SK-N-SH (cell line): ENCODE measurements around the gene BCAN. TPM values are rescaled to one million over a fixed set of nuclear protein-coding genes. Genes with fewer than 3 reads are reported as not detected.

Experiments
- CTCF ChIA-PET: fragments of 300-600, 350-600 bp; formaldehyde crosslinking; extraction: SDS; loops from one replicate; lab custom pipeline; 2021; lab: Yijun Ruan, JAX
- POLR2A ChIA-PET: fragments of 350-600 bp; sonication (Branson Sonifier 250); formaldehyde crosslinking; extraction: SDS; loops from one replicate; lab custom pipeline; 2020; ENCODE audit warnings: antibody characterized with exemption, inconsistent platforms; lab: Yijun Ruan, JAX
- DNase-seq: peaks from one replicate; pipeline ENCODE4 v3.0.0; 2012
- H2AFZ ChIP-seq: fragments of 200-600 bp; sonication (generic); 2 replicates; pipeline ENCODE4 v1.8.1; 2016; ENCODE audit warnings: antibody characterized with exemption, mild to moderate bottlenecking, low read depth
- H3F3A ChIP-seq: fragments of 200-600 bp; sonication (generic); replicated peaks from 2 replicates; pipeline ENCODE3; 2016; ENCODE audit warnings: antibody characterized with exemption, mild to moderate bottlenecking; ENCODE audit not compliant: insufficient read depth
- H3K27ac ChIP-seq, 2 experiments: fragments of 200-500 bp in 1 of 2; fragments of 200-600 bp in 1 of 2; sonication (Bioruptor generic) in 1 of 2; sonication (generic), shearing (Covaris generic) in 1 of 2; 2 replicates each; pipeline versions ENCODE4 v1.5.1 to v1.6.1; 2014 to 2016; ENCODE audit warnings: low read depth in 2 of 2, inconsistent platforms in 1 of 2, low read length in 1 of 2, mild to moderate bottlenecking in 1 of 2, mixed read lengths in 1 of 2
- H3K27me3 ChIP-seq: fragments of 200-600 bp; sonication (generic), shearing (Covaris generic); 2 replicates; pipeline ENCODE4 v1.6.1; 2016; ENCODE audit warnings: mixed run types; ENCODE audit not compliant: insufficient read depth
- H3K36me3 ChIP-seq, 2 experiments: fragments of 200-500 bp in 1 of 2; fragments of 200-600 bp in 1 of 2; sonication (Bioruptor generic) in 1 of 2; sonication (generic) in 1 of 2; replicated peaks in 1 of 2; 2 replicates each; pipeline versions ENCODE3 to v1.5.1; 2014 to 2016; ENCODE audit warnings: low read length in 1 of 2, mild to moderate bottlenecking in 1 of 2; ENCODE audit not compliant: insufficient read depth in 2 of 2, control insufficient read depth in 1 of 2
- H3K4me1 ChIP-seq, 2 experiments: fragments of 200-500 bp in 1 of 2; fragments of 200-600 bp in 1 of 2; sonication (Bioruptor generic) in 1 of 2; sonication (generic), shearing (Covaris generic) in 1 of 2; 2 replicates each; pipeline versions ENCODE4 v1.5.1 to v1.6.1; 2014 to 2016; ENCODE audit warnings: low read depth in 1 of 2, low read length in 1 of 2, mixed run types in 1 of 2; ENCODE audit not compliant: insufficient read depth in 2 of 2, control insufficient read depth in 1 of 2
- H3K4me2 ChIP-seq: fragments of 200-600 bp; sonication (generic), shearing (Covaris generic); 2 replicates; pipeline ENCODE4 v1.6.1; 2017; ENCODE audit warnings: mixed run types
- H3K4me3 ChIP-seq, 2 experiments: fragments of 200-500 bp in 1 of 2; fragments of 200-600 bp in 1 of 2; sonication (Bioruptor generic) in 1 of 2; sonication (generic), shearing (Covaris generic) in 1 of 2; 2 replicates each; pipeline versions ENCODE4 v1.5.1 to v1.8.1; 2014 to 2016; ENCODE audit warnings: low read depth in 2 of 2, inconsistent platforms in 1 of 2, low read length in 1 of 2, mild to moderate bottlenecking in 1 of 2, mixed read lengths in 1 of 2, moderate library complexity in 1 of 2
- H3K79me2 ChIP-seq: fragments of 200-600 bp; sonication (generic); 2 replicates; pipeline ENCODE4 v1.8.1; 2017; ENCODE audit warnings: mild to moderate bottlenecking; ENCODE audit not compliant: insufficient read depth
- H3K9ac ChIP-seq: fragments of 200-600 bp; sonication (generic); 2 replicates; pipeline ENCODE4 v1.6.1; 2017; ENCODE audit warnings: mixed run types
- H3K9me2 ChIP-seq: fragments of 200-600 bp; sonication (generic); 2 replicates; pipeline ENCODE4 v1.6.1; 2017; ENCODE audit warnings: mixed run types
- H3K9me3 ChIP-seq: fragments of 200-600 bp; sonication (generic); 2 replicates; pipeline ENCODE4 v1.6.1; 2017; ENCODE audit warnings: mixed run types, mild to moderate bottlenecking, moderate library complexity
- H4K20me1 ChIP-seq: fragments of 200-600 bp; sonication (generic); 2 replicates; pipeline ENCODE4 v1.6.1; 2017; ENCODE audit warnings: mild to moderate bottlenecking, mixed run types; ENCODE audit not compliant: insufficient read depth
- CHD2 ChIP-seq: fragments of 150-350 bp; IDR thresholded peaks from 2 replicates; pipeline ENCODE4 v1.6.1; 2018; ENCODE audit warnings: low read length; ENCODE audit not compliant: partially characterized antibody
- EP300 ChIP-seq, 2 experiments: IDR thresholded peaks; 2 replicates each; pipeline versions ENCODE4 v1.4.0 to v1.6.1; 2012; ENCODE audit warnings: borderline replicate concordance in 1 of 2, low read depth in 1 of 2, low read length in 1 of 2
- EZH2phosphoT487 ChIP-seq: fragments of 200-600 bp; sonication (generic); IDR thresholded peaks from 2 replicates; pipeline ENCODE4 v1.6.1; 2017; ENCODE audit warnings: low read depth, mixed run types, mild to moderate bottlenecking, antibody characterized with exemption, moderate library complexity, borderline replicate concordance
- FOXM1 ChIP-seq: IDR thresholded peaks from 2 replicates; pipeline ENCODE4 v1.4.0; 2012; ENCODE audit warnings: low read depth, mild to moderate bottlenecking
- GATA2 ChIP-seq: sonication (generic); formaldehyde crosslinking; IDR thresholded peaks from 2 replicates; pipeline ENCODE4 v1.5.0; 2020; ENCODE audit warnings: mild to moderate bottlenecking, missing genetic modification reagents
- NFIC ChIP-seq: IDR thresholded peaks from 2 replicates; pipeline ENCODE4 v1.4.0; 2012; ENCODE audit warnings: borderline replicate concordance
- POLR2AphosphoS5 ChIP-seq: IDR thresholded peaks from 2 replicates; pipeline ENCODE4 v1.6.1; 2012; ENCODE audit warnings: low read depth, low read length
- RAD21 ChIP-seq: IDR thresholded peaks from 2 replicates; pipeline ENCODE4 v1.6.1; 2012; ENCODE audit warnings: mild to moderate bottlenecking, low read length
- RCOR1 ChIP-seq: fragments of 150-350 bp; IDR thresholded peaks from 2 replicates; pipeline ENCODE4 v1.6.1; 2017; ENCODE audit warnings: antibody characterized with exemption, low read length
- RXRA ChIP-seq: IDR thresholded peaks from 2 replicates; pipeline ENCODE4 v1.4.0; 2012; ENCODE audit warnings: low read depth, mild to moderate bottlenecking, borderline replicate concordance
- SIN3A ChIP-seq: IDR thresholded peaks from 2 replicates; pipeline ENCODE4 v1.6.1; 2012; ENCODE audit warnings: low read depth, mild to moderate bottlenecking, low read length, moderate library complexity, borderline replicate concordance
- YY1 ChIP-seq: IDR thresholded peaks from 2 replicates; pipeline ENCODE4 v1.4.0; 2012; ENCODE audit warnings: low read depth, mild to moderate bottlenecking
- WGBS: methylation state at CpG from one replicate; pipeline ENCODE4 v1.1.6; 2017; ENCODE audit warnings: low lambda C conversion rate; 5-methylcytosine and 5-hydroxymethylcytosine counted together
- polyA plus RNA-seq, 3 experiments: library from polyadenylated mRNA; depleted of rRNA; stranded (reverse); fragments of >200 nt; gene quantifications; 2 replicates each; pipeline ENCODE4 v1.2.3, GENCODE V29; 2012
- TF ChIP-seq, protein P1 (sequence below): IDR thresholded peaks from 2 replicates; pipeline ENCODE4 v1.4.0; 2012; ENCODE audit warnings: low read depth
- TF ChIP-seq, protein P2 (sequence below): IDR thresholded peaks from 2 replicates; pipeline ENCODE4; 2012
- TF ChIP-seq, protein P3 (sequence below): fragments of 150-350 bp; IDR thresholded peaks from 2 replicates; pipeline ENCODE4 v1.6.1; 2017; ENCODE audit warnings: antibody characterized with exemption, low read length, low read depth, borderline replicate concordance
- TF ChIP-seq, protein P4 (sequence below): IDR thresholded peaks from 2 replicates; pipeline ENCODE4 v1.4.0; 2012; ENCODE audit warnings: low read depth, borderline replicate concordance

The BCAN gene
- polyA plus RNA-seq, 1 of the 3 experiments (the other 2 are of a cell fraction) = 0.25 TPM

DNA sequence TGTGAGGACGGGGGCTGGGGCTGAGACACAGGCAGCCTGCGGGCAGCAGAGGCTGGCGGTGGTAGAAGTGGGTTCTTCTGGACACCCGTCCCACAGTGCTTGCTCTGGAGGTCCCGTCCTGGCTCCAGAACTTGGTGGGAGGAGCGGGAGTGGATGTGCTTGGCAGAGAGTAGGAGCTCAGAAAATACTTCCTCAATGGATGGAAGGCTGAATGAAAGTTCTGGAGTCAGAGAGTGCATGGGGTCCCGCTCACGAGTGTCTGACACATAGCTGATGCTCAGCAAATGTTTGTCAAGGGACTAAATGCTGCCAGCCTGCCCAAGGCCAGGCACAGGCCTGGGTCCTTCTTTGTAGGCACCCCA lies 48.7 kb downstream of the BCAN start:
- Histone ChIP-seq H3K36me3 (no peaks in the 10 kb centered on the region), H3K4me3 (no peak overlapping the region), H3K27me3 (no peaks in the 10 kb centered on the region), H3K9ac (no peak overlapping the region), H3K27ac (peak overlapping the region in 1 of 2 experiments; percentile 86; a peak in 1 of 4 replicates), H3K4me2 (peak overlapping the region; percentile 82; the same call in 1 of the 2 replicates), H3K9me2 (no peaks in the 10 kb centered on the region), H2AFZ (no peak overlapping the region), H3K9me3 (no peaks in the 10 kb centered on the region), H3K4me1 (peaks cover 14 to 55% of the 10 kb centered on the region in 2 experiments; a peak in 3 of 4 replicates), H3F3A (peaks cover 11% of the 10 kb centered on the region), H3K79me2 (no peaks in the 10 kb centered on the region), H4K20me1 (no peaks in the 10 kb centered on the region)
- WGBS = 89% methylated on average over 8 of the region's 8 CpGs
- POLR2A ChIA-PET = interaction anchor here (1.2 to 4.3 kb wide), 9 partner anchors 14 to 166 kb away, joined by 4 to 57 read pairs (median 8); partner anchors contain the start of genes CRABP2, ISG20L2 and METTL25B
- CTCF ChIA-PET = interaction anchor here (1.0 to 45.5 kb wide), 22 partner anchors 12 to 237 kb away, joined by 3 to 2702 read pairs (median 17); partner anchors contain the start of genes CRABP2, INSRR, ISG20L2 and METTL25B
- TF ChIP-seq RXRA = no peak
- TF ChIP-seq EP300 (IDR thresholded peaks at IDR 0.05; ENCODE audit: borderline replicate concordance in 1 of 2, low read depth in 1 of 2, low read length in 1 of 2) = no peak
- TF ChIP-seq FOXM1 = no peak
- no peak for TF ChIP-seq CHD2
- TF ChIP-seq, protein P1, sequence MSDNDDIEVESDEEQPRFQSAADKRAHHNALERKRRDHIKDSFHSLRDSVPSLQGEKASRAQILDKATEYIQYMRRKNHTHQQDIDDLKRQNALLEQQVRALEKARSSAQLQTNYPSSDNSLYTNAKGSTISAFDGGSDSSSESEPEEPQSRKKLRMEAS = no peak
- TF ChIP-seq RAD21 = no peak
- DNase-seq = no peak

DNA sequence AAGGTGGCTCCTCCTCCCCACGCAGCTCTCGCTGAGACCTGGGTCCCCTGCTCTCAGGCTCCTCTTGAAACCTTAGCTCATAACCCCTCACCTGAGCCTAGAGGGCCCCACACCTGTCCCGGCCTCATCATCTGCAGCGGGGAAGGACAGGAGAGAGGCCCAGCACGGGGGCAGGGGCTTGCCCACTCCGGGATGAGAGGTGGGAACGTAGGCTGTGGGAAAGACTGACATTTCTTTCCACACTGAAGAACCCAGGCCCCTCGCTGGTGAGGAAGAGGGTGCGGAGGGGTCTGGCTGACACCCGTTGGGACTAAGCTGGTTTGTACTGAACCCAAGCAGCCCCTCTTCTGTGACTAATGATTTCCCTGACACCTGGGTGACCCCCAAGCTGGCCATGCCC lies 49.3 kb downstream of the BCAN start:
- Histone ChIP-seq H2AFZ (no peak overlapping the region), H3K79me2 (no peaks in the 10 kb centered on the region), H3K27me3 (no peaks in the 10 kb centered on the region), H3K4me2 (no peak overlapping the region), H3K27ac (peak overlapping the region in 1 of 2 experiments; percentile 86; a peak in 2 of 4 replicates), H3K4me1 (peaks cover 14 to 55% of the 10 kb centered on the region in 2 experiments; a peak in 3 of 4 replicates), H3K9me3 (no peaks in the 10 kb centered on the region), H3K9ac (no peak overlapping the region), H3K9me2 (no peaks in the 10 kb centered on the region), H4K20me1 (no peaks in the 10 kb centered on the region), H3F3A (peaks cover 11% of the 10 kb centered on the region), H3K4me3 (no peak overlapping the region), H3K36me3 (no peaks in the 10 kb centered on the region)
- no peak for DNase-seq
- ChIA-PET CTCF (interaction anchor here (1.2 to 45.5 kb wide), 12 partner anchors 12 to 237 kb away, joined by 4 to 2702 read pairs (median 53); partner anchors contain the start of genes CRABP2, INSRR, ISG20L2 and METTL25B), POLR2A (interaction anchor here (1.4 to 4.3 kb wide), 4 partner anchors 10 to 38 kb away, joined by 6 to 57 read pairs (median 32); partner anchors contain the start of genes CRABP2, ISG20L2 and METTL25B)
- no peak for TF ChIP-seq EP300 (IDR thresholded peaks at IDR 0.05; ENCODE audit: borderline replicate concordance in 1 of 2, low read depth in 1 of 2, low read length in 1 of 2)
- no peak for TF ChIP-seq GATA2 (CRISPR knock-in tag)
- TF ChIP-seq, protein P2, sequence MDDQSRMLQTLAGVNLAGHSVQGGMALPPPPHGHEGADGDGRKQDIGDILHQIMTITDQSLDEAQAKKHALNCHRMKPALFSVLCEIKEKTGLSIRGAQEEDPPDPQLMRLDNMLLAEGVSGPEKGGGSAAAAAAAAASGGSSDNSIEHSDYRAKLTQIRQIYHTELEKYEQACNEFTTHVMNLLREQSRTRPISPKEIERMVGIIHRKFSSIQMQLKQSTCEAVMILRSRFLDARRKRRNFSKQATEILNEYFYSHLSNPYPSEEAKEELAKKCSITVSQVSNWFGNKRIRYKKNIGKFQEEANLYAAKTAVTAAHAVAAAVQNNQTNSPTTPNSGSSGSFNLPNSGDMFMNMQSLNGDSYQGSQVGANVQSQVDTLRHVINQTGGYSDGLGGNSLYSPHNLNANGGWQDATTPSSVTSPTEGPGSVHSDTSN = no peak
- no peak for TF ChIP-seq POLR2AphosphoS5
- no peak for TF ChIP-seq CHD2
- TF ChIP-seq EZH2phosphoT487 = no peak
- TF ChIP-seq, protein P3, sequence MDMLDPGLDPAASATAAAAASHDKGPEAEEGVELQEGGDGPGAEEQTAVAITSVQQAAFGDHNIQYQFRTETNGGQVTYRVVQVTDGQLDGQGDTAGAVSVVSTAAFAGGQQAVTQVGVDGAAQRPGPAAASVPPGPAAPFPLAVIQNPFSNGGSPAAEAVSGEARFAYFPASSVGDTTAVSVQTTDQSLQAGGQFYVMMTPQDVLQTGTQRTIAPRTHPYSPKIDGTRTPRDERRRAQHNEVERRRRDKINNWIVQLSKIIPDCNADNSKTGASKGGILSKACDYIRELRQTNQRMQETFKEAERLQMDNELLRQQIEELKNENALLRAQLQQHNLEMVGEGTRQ = no peak
- TF ChIP-seq RXRA = no peak
- TF ChIP-seq YY1 = no peak
- no peak for TF ChIP-seq NFIC
- TF ChIP-seq RCOR1 = no peak
- TF ChIP-seq, protein P4, sequence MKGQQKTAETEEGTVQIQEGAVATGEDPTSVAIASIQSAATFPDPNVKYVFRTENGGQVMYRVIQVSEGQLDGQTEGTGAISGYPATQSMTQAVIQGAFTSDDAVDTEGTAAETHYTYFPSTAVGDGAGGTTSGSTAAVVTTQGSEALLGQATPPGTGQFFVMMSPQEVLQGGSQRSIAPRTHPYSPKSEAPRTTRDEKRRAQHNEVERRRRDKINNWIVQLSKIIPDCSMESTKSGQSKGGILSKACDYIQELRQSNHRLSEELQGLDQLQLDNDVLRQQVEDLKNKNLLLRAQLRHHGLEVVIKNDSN = no peak
- no peak for TF ChIP-seq SIN3A
- 92% methylated on average over 10 of the region's 10 CpGs for WGBS
